Spleen (tissue), 11 donors: ENCODE results near the gene SLC43A1. TPM values are rescaled to one million over a fixed set of nuclear protein-coding genes. Genes with fewer than 3 reads are reported as not detected.
"Not testable (repeated sequence)": the region's sequence is repeated elsewhere in the genome, so short reads cannot be mapped to it uniquely, and the experiment has no call there.

Source experiments
- DNase-seq: peaks from one replicate; pipeline ENCODE4 v3.0.0-alpha.2; 2020
- H3K27ac ChIP-seq, 8 donors: fragments of 200-600 bp; sonication (generic) in 7 of 8; 1 replicate in 4 of 8; 2 replicates in 4 of 8; pipeline versions ENCODE4 v1.5.0 to v1.8.0; 2016 to 2021; ENCODE audit warnings: inconsistent platforms in 4 of 8, mild to moderate bottlenecking in 4 of 8, moderate library complexity in 1 of 8
- H3K27me3 ChIP-seq, 7 donors: fragments of 200-600 bp; sonication (generic) in 6 of 7; replicated peaks in 1 of 7; 1 replicate in 4 of 7; 2 replicates in 3 of 7; pipeline versions ENCODE4 v1.5.0 to v1.8.0; 2016 to 2021; ENCODE audit warnings: inconsistent platforms in 3 of 7, mild to moderate bottlenecking in 1 of 7
- H3K36me3 ChIP-seq, 6 donors: fragments of 200-600 bp; sonication (generic) in 5 of 6; 1 replicate in 4 of 6; 2 replicates in 2 of 6; pipeline versions ENCODE4 v1.5.0 to v1.8.0; 2016 to 2021; ENCODE audit warnings: inconsistent platforms in 2 of 6
- H3K4me1 ChIP-seq, 6 donors: fragments of 200-600 bp; sonication (generic) in 5 of 6; 1 replicate in 3 of 6; 2 replicates in 3 of 6; pipeline versions ENCODE4 v1.5.0 to v1.8.0; 2016 to 2021; ENCODE audit warnings: inconsistent platforms in 3 of 6
- H3K4me3 ChIP-seq, 8 donors: fragments of 200-600 bp; sonication (generic) in 7 of 8; 1 replicate in 4 of 8; 2 replicates in 4 of 8; pipeline versions ENCODE4 v1.5.0 to v1.8.0; 2016 to 2021; ENCODE audit warnings: inconsistent platforms in 4 of 8, mild to moderate bottlenecking in 4 of 8, moderate library complexity in 2 of 8
- H3K9me3 ChIP-seq, 8 donors: fragments of 200-600 bp; sonication (generic) in 7 of 8; 1 replicate in 4 of 8; 2 replicates in 4 of 8; pipeline versions ENCODE4 v1.5.0 to v1.8.0; 2016 to 2021; ENCODE audit warnings: inconsistent platforms in 4 of 8
- CTCF ChIP-seq, 11 experiments: fragments of 200-600 bp in 7 of 11; fragments of 450-650 bp in 4 of 11; sonication (generic) in 4 of 11; IDR thresholded peaks in 8 of 11; conservative IDR thresholded peaks in 3 of 11; 1 replicate in 7 of 11; 2 replicates in 4 of 11; pipeline versions ENCODE4 v1.4.0 to v1.8.0; 2016 to 2021; ENCODE audit warnings: antibody characterized with exemption in 11 of 11, inconsistent platforms in 4 of 11, mild to moderate bottlenecking in 1 of 11
- POLR2A ChIP-seq, 3 donors: fragments of 450-650 bp; IDR thresholded peaks; one replicate each; pipeline ENCODE4 v1.5.1; 2017; ENCODE audit warnings: antibody characterized with exemption in 3 of 3, mild to moderate bottlenecking in 1 of 3
- POLR2AphosphoS5 ChIP-seq, 3 donors: sonication (generic); formaldehyde crosslinking; IDR thresholded peaks; one replicate each; pipeline ENCODE4 v1.5.1; 2017; ENCODE audit warnings: antibody characterized with exemption in 3 of 3
- WGBS, 5 donors: extraction: QIAGEN DNeasy Blood & Tissue Kit in 3 of 5; methylation state at CpG; one replicate each; pipeline versions ENCODE4 v1.1.5 to v1.1.7; 2013 to 2018; 5-methylcytosine and 5-hydroxymethylcytosine counted together
- intact Hi-C: fragments of 100-400 bp; cut with DNase I; formaldehyde crosslinking; loops from one replicate; pipeline ENCODE4 v1.15.0; 2023; ENCODE audit warnings: low total_unique reads
- polyA plus RNA-seq, 3 donors: library from polyadenylated mRNA; stranded (reverse); fragments of 200-250 nt; gene quantifications; one replicate each; pipeline ENCODE4 v1.2.1, GENCODE V29; 2013
- total RNA-seq, 7 donors: library from RNA; depleted of rRNA in 3 of 7; stranded (reverse); fragments of >200 nt in 3 of 7; fragmentation: NEBNext Ultra II Directional in 4 of 7; extraction: Animal tissue kit (Norgen Biotek cat#: 25700) in 4 of 7; gene quantifications; one replicate each; pipeline versions ENCODE4 v1.1.0 to v1.2.1, GENCODE V29; 2016 to 2021
- donor health status: healthy with polysubstance abuse.
- donor health status: DM: no; HTN: no; CAD: no; lungs with moderate emphysema.
- donor health status: DM: no; HTN: no; CAD: no.
- donor health status: Bipolar disorder and iron deficiency.
- donor health status: healthy.
- donor health status: DM: no; HTN: no; CAD: no.
- donor health status: DM: yes; HTN: yes; CAD: no.

Gene SLC43A1
- total and polyA plus RNA-seq, 10 donors: 6.2 to 16.1 (median 10.8) TPM

DNA sequence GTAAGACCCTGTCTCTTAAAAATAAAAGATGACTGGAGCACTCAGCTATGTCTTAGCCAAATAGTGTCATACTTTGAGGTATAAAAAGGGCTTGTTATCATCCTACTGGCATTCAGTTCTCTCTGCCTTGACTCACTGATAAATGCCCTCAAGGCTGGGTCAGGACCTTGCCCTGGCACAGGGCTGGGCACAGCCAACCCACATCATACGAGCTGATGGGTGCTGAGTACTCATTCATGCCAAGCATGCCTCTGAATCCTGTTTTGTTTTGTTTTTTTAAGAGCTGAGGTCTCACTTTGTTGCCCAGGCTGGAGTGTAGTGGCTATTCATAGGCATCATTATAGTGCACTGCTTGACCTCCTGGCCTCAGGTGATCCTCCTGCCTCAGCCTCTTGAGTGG lies 23.8 kb upstream of the SLC43A1 start:
- TF ChIP-seq POLR2A (IDR thresholded peaks at IDR 0.05) (no peak), CTCF (IDR thresholded peaks at IDR 0.05 in 8 of 11, conservative IDR thresholded peaks at IDR 0.05 in 3 of 11) (no peak), POLR2AphosphoS5 (IDR thresholded peaks at IDR 0.05) (no peak)
- H3K27ac ChIP-seq: no peak overlapping the region
- DNase-seq: no peak
- H3K27me3 ChIP-seq: no peaks in the 10 kb centered on the region
- 67 to 83% (median 75%) methylated on average over 1 of the region's 1 CpG for WGBS, 5 donors
- peaks cover 0 to 18% (median 0%) of the 10 kb centered on the region in 6 donors for H3K36me3 ChIP-seq
- no peak overlapping the region for H3K4me3 ChIP-seq
- intact Hi-C loops: no loop called here
- no peaks in the 10 kb centered on the region for H3K4me1 ChIP-seq
- no peaks in the 10 kb centered on the region for H3K9me3 ChIP-seq

GRCh38 chr11:57536947-57537619 lies 21.6 kb upstream of the SLC43A1 start, which contains the start of gene SMTNL1:
Gene SMTNL1 (plus strand): TSS chr11:57537595. CDS start chr11:57542643, 5,048 bp downstream.
- H3K27ac ChIP-seq: no peak within 1 kb of the TSS
- intact Hi-C loops: no loop called here
- H3K36me3 ChIP-seq: peaks cover 0 to 18% (median 0%) of the 10 kb centered on the region in 6 donors
- peak; percentile 23 for DNase-seq
- WGBS, 5 donors: 78 to 88% (median 85%) methylated on average over 14 of the region's 14 CpGs
- H3K9me3 ChIP-seq: no peaks in the 10 kb centered on the region
- TF ChIP-seq POLR2AphosphoS5 (IDR thresholded peaks at IDR 0.05) (no peak), POLR2A (IDR thresholded peaks at IDR 0.05) (no peak), CTCF (IDR thresholded peaks at IDR 0.05 in 8 of 11, conservative IDR thresholded peaks at IDR 0.05 in 3 of 11) (no peak)
- H3K4me3 ChIP-seq: no peak within 1 kb of the TSS
- no peaks in the 10 kb centered on the region for H3K27me3 ChIP-seq
- peaks cover 0 to 1% (median 0%) of the 10 kb centered on the region in 6 donors for H3K4me1 ChIP-seq

GRCh38 chr11:57534449-57534848 lies 18.9 kb upstream of the SLC43A1 start:
- H3K36me3 ChIP-seq: peaks cover 0 to 15% (median 0%) of the 10 kb centered on the region in 6 donors
- H3K9me3 ChIP-seq, H3K27me3 ChIP-seq, H3K27ac ChIP-seq, DNase-seq, intact Hi-C loops, H3K4me3 ChIP-seq: not testable (repeated sequence)
- H3K4me1 ChIP-seq: peaks cover 8 to 23% (median 17%) of the 10 kb centered on the region in 6 donors
- WGBS, 5 donors: 94 to 97% (median 95%) methylated on average over 7 of the region's 7 CpGs

DNA sequence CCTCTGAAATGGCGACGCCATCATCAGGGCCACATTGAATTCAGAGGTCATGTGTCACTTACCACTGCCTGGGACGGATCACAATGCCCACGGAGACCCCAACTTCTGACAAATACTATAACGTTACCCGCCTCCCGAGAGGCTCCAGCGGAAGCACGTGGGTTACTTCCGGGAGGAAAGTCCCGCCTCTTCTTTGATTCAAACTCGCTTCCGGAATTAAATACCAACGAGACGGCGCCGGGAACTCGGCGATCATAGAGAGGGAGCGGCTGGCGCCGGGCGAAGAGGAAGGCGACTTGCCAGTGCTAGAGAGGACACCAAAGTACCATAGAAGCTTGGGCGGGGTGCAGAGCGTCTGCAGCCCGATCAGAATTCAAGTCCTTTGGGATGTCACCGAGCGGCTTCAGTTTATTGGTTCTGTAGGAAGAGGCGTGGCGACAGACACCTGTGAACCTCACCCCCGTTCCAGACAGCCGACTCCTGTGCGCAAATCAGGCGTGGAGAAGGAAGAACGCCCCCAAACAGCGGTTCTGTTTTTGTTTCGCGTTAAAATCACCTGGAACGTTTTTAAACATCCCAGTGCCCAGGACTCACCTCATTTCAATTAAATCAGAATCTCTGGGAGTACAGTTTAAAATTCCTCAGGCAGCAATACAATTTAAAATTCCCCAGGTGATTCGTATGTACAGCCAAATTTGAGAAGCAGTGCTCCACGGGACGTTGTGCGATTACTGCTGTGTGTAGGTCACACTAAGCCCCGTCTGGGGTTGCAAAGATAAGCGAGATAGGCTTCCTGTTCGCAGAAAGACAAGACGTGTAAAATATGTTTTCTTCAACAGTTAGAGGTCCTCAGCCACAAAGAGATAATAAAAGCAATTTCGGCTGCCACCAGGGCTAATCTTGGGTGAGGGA lies 15.3 kb upstream of the SLC43A1 start, which contains the start of gene TIMM10:
Gene TIMM10 (minus strand): TSS at position 159 of the 912 bp plus-strand sequence. CDS start 565 bp downstream, outside the sequence.
- 0 to 1% (median 0%) methylated on average over 38 to 49 of the region's 49 CpGs for WGBS, 5 donors
- Histone ChIP-seq H3K4me3 (peak within 1 kb of the TSS; percentile 66 to 98 (median 82)), H3K27me3 (no peaks in the 10 kb centered on the region), H3K36me3 (peaks cover 0 to 18% (median 7%) of the 10 kb centered on the region in 6 donors), H3K4me1 (peaks cover 13 to 45% (median 28%) of the 10 kb centered on the region in 6 donors), H3K9me3 (no peaks in the 10 kb centered on the region), H3K27ac (peak within 1 kb of the TSS; percentile 59 to 88 (median 78))
- intact Hi-C loops: no loop called here
- TF ChIP-seq CTCF (IDR thresholded peaks at IDR 0.05 in 8 of 11, conservative IDR thresholded peaks at IDR 0.05 in 3 of 11): peak in 1 of 11 experiments; percentile 44
- peak; percentile 88 to 97 (median 96) for TF ChIP-seq POLR2AphosphoS5 (IDR thresholded peaks at IDR 0.05)
- TF ChIP-seq POLR2A (IDR thresholded peaks at IDR 0.05): peak in 1 of 3 donors; percentile 42
- peak; percentile 99 for DNase-seq
